ENCODE results near the gene BRD3OS.
A peak's percentile ranks its signal among the peaks of the same experiment; 100 is the strongest.

BRD3OS gene

DNA sequence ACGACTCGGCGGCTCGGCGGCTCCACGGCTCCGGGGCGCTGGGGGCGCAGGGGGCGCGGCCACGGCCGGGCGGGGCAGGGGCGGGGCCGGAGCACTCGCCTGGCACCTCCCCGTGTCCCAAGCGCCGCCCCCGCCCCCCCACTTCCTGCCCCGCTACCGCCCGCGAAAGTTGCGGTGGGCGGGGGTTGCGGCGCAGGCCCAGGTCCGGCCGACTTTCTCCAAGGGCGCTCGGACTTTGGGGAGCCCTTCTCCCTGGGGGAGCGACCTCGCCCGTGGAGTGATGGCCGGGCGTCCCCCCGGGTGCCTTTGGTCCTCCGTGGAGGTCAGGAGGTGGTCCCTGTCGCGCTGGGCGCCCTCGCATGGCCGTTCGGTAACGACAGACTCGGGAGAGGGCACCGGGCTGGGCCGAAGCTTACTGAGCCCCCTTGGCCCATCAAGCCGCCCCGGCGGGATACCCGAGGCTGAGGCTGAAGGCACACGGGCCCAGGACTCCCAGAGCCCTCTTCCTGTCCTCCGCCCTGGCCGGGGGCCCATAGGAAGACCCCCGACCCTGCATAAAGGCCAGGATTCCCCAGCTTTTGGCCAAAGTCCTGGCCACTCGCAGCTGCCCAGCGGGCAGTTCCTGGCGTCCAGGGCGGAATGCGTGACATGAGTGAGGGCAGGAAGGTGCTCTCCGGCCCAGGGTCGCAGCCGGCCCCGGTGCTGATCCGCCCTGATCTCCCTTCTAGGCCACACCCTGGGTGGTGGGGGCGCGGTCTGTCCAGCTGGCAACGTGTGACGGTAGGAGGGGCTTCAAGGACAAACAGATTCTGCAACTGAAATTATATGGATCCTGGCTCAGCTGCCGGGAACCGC, 32.3 kb upstream of the BRD3OS start:
- TF ChIP-seq POLR2A (IDR thresholded peaks at IDR 0.05; ENCODE audit: extremely low read depth, insufficient read length) (peak; percentile 36), MYC (IDR thresholded peaks at IDR 0.05; ENCODE audit: low read depth, low read length) (no peak)
- TF ChIP-seq, protein P1, sequence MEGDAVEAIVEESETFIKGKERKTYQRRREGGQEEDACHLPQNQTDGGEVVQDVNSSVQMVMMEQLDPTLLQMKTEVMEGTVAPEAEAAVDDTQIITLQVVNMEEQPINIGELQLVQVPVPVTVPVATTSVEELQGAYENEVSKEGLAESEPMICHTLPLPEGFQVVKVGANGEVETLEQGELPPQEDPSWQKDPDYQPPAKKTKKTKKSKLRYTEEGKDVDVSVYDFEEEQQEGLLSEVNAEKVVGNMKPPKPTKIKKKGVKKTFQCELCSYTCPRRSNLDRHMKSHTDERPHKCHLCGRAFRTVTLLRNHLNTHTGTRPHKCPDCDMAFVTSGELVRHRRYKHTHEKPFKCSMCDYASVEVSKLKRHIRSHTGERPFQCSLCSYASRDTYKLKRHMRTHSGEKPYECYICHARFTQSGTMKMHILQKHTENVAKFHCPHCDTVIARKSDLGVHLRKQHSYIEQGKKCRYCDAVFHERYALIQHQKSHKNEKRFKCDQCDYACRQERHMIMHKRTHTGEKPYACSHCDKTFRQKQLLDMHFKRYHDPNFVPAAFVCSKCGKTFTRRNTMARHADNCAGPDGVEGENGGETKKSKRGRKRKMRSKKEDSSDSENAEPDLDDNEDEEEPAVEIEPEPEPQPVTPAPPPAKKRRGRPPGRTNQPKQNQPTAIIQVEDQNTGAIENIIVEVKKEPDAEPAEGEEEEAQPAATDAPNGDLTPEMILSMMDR (IDR thresholded peaks at IDR 0.05; ENCODE audit: low read depth, low read length) = peak; percentile 34
- TF ChIP-seq, protein P2, sequence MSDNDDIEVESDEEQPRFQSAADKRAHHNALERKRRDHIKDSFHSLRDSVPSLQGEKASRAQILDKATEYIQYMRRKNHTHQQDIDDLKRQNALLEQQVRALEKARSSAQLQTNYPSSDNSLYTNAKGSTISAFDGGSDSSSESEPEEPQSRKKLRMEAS (IDR thresholded peaks at IDR 0.05; ENCODE audit: low read depth, low read length) = no peak

DNA sequence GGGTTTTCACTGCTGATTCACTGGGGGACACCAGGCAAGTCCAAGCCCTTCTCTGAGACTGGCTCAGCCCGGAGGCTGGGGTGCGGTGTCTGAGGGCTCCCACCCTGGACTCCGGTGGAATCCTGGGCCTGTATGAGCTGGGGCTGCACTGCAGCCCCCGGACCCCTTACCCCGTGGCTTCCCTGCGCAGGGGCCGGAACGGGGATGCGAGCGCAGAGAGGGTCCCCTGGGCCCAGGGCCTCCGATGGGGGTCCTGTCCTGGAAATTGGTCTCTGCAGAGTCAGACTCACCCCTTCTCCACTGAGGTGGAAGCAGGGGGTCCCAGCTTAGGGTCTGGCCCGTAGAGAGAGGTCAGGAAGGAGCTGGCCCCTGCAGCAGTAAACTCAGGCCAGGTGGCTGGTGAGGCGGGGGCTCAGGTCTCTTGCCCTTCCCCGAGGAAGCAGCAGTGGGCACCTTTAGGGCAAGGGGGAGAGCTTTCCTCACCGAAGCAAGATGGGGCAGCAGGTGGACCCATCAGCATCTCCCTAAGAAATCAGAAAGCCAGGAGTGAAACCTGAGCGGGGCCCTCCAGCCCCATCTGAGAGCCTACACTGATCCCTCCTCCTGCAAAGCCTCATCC, 31.5 kb upstream of the BRD3OS start:
- H3K4me3 ChIP-seq (ENCODE audit: low read depth, low read length) = no peak overlapping the region
- DNase-seq (ENCODE audit: low read depth) = no peak
- TF ChIP-seq, protein P1 (IDR thresholded peaks at IDR 0.05; ENCODE audit: low read depth, low read length) = no peak

More for the DNA sequence above, 32.3 kb upstream of the BRD3OS start:
- H3K4me3 ChIP-seq (ENCODE audit: low read depth, low read length) = peak overlapping the region; percentile 48
- peak; percentile 74 for DNase-seq (ENCODE audit: low read depth)

DNA sequence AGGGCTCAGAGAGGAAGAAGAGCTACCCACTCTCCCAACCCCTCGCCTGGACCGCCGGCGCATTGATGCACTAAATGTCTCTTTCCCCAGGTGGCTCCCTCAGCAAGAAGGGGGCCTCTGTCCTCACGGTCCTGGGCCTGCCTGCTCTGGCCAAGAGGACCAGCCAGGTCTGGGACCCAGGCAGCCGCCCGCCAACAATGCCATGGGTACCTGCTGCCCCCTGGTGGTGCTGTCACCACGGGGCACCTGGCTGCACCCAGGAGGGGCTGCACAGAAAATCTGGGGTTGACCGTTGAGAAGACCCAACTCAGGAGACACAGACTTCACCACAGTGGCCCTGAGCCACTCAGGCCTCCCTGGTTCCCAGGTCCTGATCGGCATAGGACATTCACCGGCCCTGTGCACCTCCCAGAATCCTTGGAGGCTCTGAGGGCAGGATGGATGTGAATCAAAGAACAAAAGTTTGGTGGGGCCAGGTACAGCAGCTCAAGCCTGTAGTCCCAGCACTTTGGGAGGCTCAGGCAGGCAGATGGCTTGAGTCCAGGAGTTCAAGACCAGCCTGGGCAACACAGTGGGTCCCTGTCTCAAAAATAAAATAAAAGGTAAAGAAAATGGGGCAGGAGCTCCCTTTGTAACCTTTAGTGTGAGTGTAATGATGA, 30.8 kb upstream of the BRD3OS start:
- peak; percentile 73 for DNase-seq (ENCODE audit: low read depth)
- H3K4me3 ChIP-seq (ENCODE audit: low read depth, low read length) = no peak overlapping the region
- TF ChIP-seq, protein P1 (IDR thresholded peaks at IDR 0.05; ENCODE audit: low read depth, low read length) = peak; percentile 85
- TF ChIP-seq MYC (IDR thresholded peaks at IDR 0.05; ENCODE audit: low read depth, low read length) = peak; percentile 49; the same call in 1 of the 2 replicates
- TF ChIP-seq POLR2A (IDR thresholded peaks at IDR 0.05; ENCODE audit: extremely low read depth, insufficient read length) = no peak
- TF ChIP-seq, protein P2 (IDR thresholded peaks at IDR 0.05; ENCODE audit: low read depth, low read length) = peak; percentile 81

DNA sequence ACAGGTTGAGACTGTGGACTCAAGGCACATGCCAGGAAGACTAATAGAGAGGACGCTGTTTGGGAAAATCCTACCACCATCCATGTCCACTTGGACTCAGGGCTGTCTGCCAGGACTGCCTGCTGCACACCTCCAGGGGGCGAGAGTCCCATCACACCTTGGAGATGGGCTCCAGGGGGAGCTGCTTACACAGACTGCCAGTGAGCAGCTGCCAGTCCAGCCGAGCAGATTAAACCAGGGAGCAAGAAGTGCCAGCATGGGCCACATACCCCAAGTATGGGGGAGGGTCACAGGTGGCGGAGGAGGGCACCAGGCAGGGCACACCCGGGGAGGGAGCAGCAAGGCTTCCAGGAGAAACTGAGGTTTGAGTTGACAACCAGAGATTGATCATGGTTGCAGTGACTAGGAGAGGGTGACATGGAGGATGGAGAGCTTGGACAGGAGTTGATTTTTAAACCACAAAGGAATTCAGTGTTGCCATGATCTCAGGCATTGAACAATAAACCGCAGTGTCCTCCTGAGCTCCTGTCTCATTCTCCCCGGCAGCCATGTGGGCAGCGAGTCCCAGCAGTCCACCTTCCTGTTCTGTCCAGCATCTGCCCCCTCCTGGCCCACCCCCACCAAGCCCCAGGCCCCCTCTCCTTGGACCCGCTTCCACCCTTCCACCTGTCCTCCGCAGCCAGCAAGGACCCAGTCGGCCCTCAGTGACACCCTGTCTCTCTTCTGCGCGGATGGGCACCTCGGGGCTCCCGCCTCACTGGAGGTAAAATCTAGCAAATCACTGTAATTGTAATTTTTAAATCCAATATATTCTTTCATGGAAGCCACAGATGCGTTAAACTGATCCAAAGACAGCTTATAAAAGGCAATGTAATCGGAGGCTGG, 30.0 kb upstream of the BRD3OS start:
- peak; percentile 33 for DNase-seq (ENCODE audit: low read depth)
- TF ChIP-seq POLR2A (IDR thresholded peaks at IDR 0.05; ENCODE audit: extremely low read depth, insufficient read length) = no peak
- TF ChIP-seq, protein P1 (IDR thresholded peaks at IDR 0.05; ENCODE audit: low read depth, low read length) = peak; percentile 26
- H3K4me3 ChIP-seq (ENCODE audit: low read depth, low read length) = no peak overlapping the region

DNA sequence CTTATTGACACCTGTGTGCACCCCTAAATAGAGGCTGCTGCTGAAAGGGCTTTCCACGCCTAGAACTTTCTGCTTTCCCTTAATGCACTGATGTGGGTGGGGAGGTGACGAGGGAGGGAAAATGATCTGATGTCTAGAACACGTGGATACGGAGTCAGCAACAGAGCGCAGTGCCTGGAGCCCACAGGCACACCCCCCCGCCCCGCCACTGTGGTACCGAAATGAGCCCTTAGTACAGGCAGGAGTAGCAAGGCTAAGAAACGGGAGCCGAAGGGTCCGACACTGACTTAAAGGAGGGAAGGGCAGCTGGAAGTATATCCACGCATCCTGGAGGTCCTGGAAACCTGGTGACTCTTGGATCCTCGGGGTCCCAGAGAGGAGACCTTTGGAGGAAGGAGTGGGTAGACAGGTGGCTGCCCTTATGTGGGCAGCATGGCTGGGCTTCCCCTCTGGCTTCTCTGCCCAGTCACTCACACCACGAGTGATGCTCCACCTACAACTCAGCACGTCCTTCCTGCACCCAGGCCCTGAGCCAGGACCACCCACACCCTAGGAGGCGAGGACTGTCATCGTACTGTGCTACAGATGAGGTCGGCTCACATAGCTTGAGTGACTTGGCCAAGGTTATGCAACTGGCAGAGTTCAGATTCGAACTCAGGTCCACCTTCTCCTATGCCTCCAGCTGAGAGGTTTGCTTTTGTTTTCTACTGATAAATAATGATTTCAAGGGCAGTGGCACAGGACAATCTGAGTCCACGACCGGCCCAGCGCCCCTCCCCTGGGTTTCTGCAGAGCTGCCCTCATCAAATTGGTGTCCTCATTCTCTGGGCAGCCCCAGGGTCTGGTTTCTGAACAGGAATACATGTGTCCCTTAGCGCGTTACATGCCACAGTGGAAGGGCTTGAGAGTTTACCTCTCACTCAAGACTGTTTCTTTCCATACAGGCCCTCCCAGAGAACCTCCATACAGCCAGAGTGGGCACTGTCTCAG, 28.5 kb upstream of the BRD3OS start:
- TF ChIP-seq POLR2A (IDR thresholded peaks at IDR 0.05; ENCODE audit: extremely low read depth, insufficient read length) (no peak), MYC (IDR thresholded peaks at IDR 0.05; ENCODE audit: low read depth, low read length) (no peak)
- TF ChIP-seq, protein P2 (IDR thresholded peaks at IDR 0.05; ENCODE audit: low read depth, low read length) = no peak
- TF ChIP-seq, protein P1 (IDR thresholded peaks at IDR 0.05; ENCODE audit: low read depth, low read length) = no peak
- no peak for DNase-seq (ENCODE audit: low read depth)
- H3K4me3 ChIP-seq (ENCODE audit: low read depth, low read length) = no peak overlapping the region
